GM21825 (cell line): Measurements from ENCODE around the gene PRICKLE3.

Experiments used
- ATAC-seq: cut with Tn5 transposase; IDR thresholded peaks from one replicate; pipeline ENCODE4 v1.9.1; 2021; ENCODE audit warnings: mild to moderate bottlenecking, moderate library complexity; ENCODE audit not compliant: unreplicated experiment

PRICKLE3 gene, protein sequence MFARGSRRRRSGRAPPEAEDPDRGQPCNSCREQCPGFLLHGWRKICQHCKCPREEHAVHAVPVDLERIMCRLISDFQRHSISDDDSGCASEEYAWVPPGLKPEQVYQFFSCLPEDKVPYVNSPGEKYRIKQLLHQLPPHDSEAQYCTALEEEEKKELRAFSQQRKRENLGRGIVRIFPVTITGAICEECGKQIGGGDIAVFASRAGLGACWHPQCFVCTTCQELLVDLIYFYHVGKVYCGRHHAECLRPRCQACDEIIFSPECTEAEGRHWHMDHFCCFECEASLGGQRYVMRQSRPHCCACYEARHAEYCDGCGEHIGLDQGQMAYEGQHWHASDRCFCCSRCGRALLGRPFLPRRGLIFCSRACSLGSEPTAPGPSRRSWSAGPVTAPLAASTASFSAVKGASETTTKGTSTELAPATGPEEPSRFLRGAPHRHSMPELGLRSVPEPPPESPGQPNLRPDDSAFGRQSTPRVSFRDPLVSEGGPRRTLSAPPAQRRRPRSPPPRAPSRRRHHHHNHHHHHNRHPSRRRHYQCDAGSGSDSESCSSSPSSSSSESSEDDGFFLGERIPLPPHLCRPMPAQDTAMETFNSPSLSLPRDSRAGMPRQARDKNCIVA

GRCh38 chrX:49186125-49187027, at the start of gene PRICKLE3:
TSS of gene PRICKLE3 (minus strand) at chrX:49186373. CDS start at chrX:49186297, 76 bp downstream.
- ATAC-seq = no peak

DNA sequence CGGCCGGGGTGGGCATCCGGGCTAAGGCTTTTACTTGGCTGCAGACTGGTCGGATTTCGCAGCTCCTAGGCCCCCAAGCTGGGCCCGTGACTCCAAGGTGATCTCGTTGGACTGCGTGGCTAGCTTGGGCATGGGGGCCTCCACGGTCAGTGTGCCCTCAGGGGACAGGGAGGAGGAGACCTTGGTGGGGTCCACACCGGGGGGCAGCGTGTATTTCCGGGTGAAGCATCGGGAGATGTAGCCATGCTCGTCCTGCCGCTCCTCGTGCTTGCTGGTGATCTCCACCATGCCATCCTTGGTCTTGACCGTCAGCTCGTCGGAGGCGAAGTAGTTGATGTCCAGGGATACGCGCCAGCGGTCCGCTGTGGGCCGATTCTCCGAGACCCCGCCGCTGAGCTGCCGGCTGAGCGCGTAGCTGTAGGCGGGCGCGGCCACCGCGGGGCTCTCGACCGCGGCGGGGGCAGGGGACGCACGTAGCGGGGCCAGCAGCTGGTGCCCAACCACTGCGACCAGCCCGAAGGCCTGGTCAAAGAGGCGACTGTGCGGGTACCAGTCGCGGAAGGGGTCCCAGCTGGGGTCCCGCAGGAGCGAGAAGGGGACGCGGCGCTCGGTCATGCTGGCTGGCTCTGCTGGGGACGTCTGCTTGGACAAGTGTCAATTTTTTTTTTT, 47.8 kb upstream of the PRICKLE3 start:
- no peak for ATAC-seq

DNA sequence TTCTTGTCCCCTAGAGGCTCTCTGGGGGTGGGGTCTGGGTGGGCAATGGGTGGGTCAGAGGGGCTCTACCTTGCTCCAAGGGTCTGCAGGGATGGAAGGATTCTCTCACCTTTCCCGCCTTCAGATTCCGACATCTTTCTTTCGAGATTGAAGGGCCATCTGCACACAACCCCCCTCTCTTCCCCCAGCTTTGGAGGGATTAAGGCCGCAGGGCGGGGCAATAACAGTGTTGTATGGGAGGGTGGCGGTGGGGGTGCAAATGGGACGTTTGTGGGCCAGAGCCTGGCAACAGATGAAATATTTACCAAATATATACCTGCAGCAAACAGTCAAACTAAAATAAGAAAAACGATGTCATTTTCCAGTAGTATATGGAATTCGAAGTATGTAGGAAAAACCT, 47.0 kb upstream of the PRICKLE3 start, which contains the start of gene CACNA1F:
Gene CACNA1F (minus strand): TSS at position 165 of the 400 bp plus-strand sequence. CDS start 31 bp downstream, at position 134.
- ATAC-seq = no peak

GRCh38 chrX:49232525-49232924, 46.4 kb upstream of the PRICKLE3 start:
- no peak for ATAC-seq

DNA sequence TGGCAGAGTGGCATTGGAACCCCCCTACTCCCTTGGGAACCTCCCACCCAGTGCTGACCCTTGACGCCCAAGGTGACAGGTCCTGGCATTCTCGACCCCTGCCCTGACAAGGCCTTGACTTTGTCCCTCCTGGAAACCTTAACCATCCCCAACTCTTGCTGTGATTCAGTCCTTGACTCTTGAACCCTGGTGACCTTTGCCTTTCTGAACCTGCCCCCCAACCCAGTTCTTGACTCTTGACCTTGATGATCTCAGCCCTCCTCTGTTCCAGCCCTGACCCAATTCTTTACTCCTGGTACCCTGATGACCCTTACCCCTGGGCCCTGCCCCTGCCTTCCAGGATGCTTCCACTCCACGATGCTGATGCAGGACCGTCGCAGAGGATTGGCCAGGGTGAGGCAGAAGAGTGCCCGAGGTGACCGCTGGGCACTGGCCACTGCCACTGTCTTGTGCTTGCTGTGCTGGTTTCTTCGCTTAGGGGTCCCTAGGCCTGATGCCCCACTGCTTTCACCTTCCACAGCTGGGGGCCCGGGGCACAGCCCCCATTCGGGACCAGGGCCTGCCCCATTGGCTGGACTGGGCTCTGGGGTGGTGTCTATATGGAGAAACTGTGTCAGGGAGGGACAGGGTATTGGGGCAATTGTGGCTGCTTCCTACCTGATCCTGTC, 45.3 kb upstream of the PRICKLE3 start:
- ATAC-seq = no peak

DNA sequence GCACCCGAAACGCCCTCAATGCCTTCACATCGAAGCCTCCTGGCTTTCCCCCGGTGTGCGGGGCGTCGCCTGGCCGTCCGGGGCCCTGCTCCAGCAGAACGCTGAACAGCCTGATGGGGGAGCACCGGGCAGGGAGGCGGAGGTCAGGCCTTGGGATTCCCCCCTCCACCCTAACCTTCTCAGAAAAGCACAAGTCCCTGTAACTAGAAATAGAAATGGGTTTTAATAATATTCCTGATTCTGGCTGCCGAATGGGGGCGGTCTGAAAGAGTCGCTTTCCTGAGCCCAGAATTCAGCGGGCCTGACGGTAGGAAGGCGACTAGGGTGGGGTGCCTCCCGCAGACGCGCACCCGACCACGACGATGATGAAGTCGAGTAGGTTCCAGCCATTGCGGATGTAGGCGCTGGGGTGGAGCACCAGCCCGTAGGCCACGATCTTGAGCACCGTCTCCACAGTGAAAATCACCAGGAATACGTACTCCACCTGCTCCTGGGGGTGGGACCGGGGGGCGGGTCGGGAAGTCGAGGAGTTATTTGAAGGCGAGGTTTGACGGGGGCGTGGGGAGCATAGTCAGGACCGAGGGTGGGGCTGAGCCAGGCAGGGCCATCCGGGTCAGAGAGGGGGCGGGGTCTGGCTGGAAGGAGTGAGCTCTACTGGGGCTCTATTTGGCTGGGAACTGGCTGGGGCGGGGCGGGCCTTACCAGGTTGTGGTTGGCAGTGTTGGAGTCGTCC, 44.5 kb upstream of the PRICKLE3 start:
- ATAC-seq = peak; percentile 51

DNA sequence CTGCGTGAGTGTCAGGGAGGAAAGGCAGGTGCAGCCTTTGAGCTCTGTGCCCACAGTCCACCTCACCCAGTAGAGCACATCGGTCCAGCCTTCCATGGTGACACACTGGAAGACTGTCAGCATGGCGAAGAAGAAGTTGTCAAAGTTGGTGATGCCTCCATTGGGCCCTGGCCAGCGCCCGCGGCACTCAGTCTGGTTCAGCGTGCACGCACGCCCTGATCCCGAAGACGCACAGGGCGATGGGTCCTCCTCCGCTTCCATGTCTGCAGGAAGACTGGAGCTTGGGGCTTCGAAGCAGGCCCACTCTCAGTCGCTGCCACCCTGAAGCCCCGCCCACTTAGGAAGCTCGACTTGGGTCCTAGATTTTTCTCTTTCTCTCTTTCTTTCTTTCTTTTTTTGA, 42.0 kb upstream of the PRICKLE3 start:
- no peak for ATAC-seq

GRCh38 chrX:49227726-49228125, 41.6 kb upstream of the PRICKLE3 start:
- ATAC-seq = no peak

- ATAC-seq = no peak
Measured at GRCh38 chrX:49226946-49227345, 40.8 kb upstream of the PRICKLE3 start.

GRCh38 chrX:49225858-49226257, 39.7 kb upstream of the PRICKLE3 start:
- ATAC-seq = no peak

- no peak for ATAC-seq
Measured at GRCh38 chrX:49221868-49222267, 35.7 kb upstream of the PRICKLE3 start.

DNA sequence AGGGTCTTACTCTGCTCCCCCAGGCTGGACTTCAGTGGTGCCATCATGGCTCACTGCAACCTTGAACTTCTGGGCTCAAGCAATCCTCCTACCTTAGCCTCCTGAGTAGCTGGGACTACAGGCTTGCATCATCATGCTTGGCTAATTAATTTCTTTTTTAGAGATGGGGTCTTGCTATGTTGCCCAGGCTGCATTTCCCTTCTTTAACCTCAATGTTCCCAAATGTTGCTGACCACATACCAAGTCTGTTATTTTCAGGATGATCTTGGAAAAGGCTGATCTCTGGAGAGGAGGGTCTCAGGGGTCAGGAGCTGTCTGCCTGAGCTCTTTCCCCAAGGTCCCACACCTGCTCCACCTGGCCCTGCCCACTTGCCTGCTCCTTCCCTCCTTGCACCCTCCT, 33.9 kb upstream of the PRICKLE3 start:
- no peak for ATAC-seq

GRCh38 chrX:49214996-49215526, 28.9 kb upstream of the PRICKLE3 start:
- no peak for ATAC-seq

DNA sequence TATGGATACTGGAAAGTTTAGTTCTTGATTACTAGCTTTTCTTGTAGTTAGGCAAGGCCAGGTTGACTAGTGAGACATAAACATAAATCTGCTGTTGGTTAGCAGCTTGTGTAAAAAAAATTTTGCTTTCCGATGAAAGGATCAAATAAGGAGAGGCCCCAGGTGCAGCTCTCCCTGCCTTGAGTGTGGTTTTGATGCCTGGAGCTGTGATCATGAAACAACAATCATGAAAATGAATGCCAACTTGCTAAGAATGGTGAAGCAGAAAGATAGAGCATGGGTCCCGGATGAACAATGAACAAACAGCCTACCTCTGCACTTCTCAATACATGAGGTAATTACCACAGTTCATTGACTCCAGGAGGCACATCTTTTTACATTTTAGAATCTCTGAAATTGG, 28.2 kb upstream of the PRICKLE3 start:
- ATAC-seq = no peak

- ATAC-seq = no peak
Measured at GRCh38 chrX:49212861-49213260, 26.7 kb upstream of the PRICKLE3 start.

DNA sequence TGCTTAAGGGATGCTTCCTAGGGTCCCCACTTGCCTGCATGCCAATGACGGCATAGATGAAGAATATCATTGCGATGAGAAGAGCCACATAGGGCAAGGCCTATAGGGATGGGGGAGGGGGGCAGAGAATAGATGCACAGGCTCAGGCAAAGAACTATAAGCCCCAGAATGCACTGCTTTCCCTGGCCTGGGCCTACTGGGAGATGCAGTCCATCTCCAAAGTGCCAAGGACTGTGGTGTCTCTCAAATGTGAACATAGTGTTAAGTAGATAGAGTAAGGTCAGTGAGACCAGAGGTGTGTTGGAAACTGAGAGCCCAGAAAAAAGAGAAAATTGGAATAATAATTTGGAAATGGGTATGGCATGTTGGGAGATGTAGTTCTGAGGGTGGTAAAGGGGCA, 26.0 kb upstream of the PRICKLE3 start:
- no peak for ATAC-seq

- no peak for ATAC-seq
Measured at GRCh38 chrX:49211074-49211473, 24.9 kb upstream of the PRICKLE3 start.

- ATAC-seq = no peak
Measured at GRCh38 chrX:49210406-49210805, 24.2 kb upstream of the PRICKLE3 start.
